Skin of body (tissue), 2 donors: ENCODE measurements around the gene OLFML1. TPM values are rescaled to one million over a fixed set of nuclear protein-coding genes. Genes with fewer than 3 reads are reported as not detected.

ENCODE experiments used
- DNase-seq: peaks from one replicate; lab custom pipeline; 2025; lab: John Stamatoyannopoulos, UW
- total RNA-seq: library from RNA; depleted of rRNA; stranded (reverse); fragments of >200 nt; gene quantifications from one replicate; pipeline ENCODE4 v1.2.3, GENCODE V29; 2014

Gene OLFML1
- total RNA-seq, 1 donor from 2014 or later: 25.5 TPM

GRCh38 chr11:7532405-7533145 is 47.3 kb downstream of the OLFML1 start:
- DNase-seq: peak; percentile 24

DNA sequence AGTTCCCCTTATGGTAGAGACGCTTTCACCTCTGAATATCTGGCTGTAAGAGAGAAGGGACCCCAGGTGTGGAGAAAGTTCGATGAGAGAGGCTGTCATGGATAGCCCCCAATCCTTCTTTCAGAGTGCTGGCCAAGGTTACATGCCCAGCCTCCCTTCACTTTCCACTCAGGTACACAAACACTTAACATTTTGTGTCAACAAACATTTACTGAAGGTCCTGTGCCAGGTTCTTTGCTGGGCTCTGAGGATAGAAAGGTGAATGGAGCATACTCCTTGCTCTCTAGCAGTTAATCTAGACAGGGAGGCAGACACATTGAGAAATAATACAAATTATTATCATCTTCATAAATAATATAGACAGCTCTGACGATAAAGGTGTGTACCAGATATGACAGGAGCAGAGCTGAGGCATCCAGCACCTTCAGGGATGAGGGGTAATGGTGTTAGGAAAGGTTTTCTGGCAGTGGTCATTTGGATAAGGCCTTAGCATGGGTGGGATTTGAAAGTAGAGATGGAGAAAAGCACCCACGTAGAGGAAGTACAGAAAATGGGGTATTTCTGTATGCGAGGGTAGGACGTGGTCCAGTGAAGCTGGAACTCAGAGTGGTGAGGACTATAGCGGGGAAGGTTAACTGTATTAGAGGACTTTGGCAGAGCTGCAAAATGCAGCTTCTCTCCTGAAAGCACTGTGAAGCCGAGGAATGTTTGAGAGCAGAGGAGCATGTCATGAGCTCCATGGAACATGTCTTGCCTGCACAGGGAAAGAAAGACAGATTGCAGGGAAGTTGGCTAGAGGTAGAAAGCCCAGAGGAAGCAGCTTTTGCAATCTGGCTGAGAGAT is 48.1 kb downstream of the OLFML1 start:
- DNase-seq: no peak

DNA sequence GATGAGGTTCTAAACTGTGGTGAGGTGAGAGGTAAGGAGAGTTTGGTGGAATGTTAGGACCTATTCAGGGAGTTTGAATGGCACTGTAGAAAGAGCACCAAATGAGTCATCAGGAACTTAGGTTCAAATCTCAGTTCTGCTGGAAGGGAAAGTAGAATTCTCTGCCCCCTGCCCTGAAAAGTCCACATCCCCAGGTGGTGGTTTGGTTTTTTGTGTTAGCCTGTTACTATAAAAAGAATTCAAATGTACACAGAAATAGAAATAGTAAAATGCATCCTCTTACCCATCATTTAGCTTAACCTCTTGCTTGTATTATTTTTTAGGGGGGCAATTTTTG is 48.7 kb downstream of the OLFML1 start:
- no peak for DNase-seq

DNA sequence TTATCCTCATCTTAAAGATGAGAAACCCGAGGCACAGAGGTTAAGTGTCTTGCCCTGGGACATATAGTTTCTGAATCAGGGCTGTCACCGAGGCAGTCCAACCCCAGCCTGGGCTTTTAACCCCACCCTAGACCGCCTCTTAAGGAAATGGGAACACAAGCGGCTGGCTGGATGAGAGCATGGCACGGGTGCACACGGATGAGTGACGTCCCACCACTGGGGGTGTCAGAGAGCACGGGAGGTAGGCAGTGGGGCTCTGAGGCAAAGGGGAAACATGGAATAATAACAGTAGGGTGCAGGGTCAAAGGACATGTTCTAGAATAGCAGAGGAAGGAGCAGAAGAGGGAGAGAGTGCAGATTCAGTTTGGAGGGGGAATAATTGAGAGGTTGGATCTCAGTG is 50.8 kb downstream of the OLFML1 start:
- no peak for DNase-seq

DNA sequence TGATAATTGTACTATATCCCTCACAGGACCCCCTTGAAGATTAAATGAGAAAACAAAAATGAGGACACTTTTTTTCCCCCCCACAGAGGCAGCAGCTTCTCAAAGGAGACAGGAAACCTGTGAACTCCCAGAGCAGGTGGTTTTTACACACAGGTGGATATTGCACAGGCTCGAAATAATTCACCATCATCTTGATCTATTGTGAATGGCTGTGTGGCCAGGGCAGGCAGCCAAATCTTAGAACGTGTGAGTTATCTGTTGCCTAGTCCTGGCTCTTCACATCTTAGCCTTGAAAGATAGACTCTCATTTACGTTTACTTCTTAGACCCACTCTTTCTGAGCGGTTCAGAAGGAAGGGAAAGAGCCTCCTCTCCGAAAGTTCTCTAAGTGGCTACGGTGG is 52.0 kb downstream of the OLFML1 start:
- DNase-seq: no peak

- no peak for DNase-seq
Observed at GRCh38 chr11:7538031-7538430, 52.7 kb downstream of the OLFML1 start.

DNA sequence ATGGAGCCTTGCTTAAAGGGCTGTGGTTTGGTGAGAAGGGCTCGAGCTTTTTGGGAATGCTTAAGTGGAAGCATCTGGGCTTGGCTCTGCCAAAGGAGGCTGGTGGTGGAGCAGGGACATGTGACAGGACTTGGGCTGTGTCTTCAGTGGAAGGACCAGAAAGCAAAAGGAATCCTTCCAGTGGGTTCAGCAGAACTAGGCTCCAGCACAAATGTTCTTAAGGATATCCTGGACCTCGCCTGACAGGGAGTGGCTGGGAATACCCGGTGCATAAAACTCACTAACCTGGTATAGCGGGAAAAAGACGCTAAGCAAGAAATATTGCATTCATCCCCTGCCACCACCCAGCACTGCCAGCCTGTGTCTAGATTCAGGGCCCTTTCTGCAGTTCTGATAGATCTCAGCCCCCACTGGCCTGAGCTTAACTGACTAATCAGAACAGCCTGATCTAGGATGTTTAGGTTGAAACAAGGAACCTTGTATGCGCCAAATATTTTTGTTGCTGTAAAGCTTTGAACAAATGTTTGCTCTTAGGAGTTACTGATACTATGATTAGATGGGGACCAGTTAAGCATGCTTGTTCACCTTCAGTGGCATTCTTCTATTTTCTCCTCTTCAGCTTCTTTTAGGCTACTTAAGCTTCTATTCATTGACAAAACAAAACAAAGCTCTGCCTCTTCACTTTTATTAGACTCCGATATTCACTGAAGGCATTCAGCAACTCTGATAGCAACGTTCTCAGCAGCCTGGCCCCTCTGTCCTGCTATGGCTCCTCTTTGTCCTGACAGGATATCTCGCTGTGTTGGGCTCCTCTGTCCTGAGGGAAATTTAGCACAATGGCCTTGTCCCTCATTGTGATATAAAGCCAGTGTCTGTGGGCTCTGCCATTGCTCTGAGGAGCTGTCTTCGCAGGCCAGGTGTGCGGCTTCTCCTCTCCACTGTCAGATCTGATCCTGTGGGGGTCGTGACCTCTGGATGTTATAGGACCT is 53.5 kb downstream of the OLFML1 start:
- DNase-seq: no peak

DNA sequence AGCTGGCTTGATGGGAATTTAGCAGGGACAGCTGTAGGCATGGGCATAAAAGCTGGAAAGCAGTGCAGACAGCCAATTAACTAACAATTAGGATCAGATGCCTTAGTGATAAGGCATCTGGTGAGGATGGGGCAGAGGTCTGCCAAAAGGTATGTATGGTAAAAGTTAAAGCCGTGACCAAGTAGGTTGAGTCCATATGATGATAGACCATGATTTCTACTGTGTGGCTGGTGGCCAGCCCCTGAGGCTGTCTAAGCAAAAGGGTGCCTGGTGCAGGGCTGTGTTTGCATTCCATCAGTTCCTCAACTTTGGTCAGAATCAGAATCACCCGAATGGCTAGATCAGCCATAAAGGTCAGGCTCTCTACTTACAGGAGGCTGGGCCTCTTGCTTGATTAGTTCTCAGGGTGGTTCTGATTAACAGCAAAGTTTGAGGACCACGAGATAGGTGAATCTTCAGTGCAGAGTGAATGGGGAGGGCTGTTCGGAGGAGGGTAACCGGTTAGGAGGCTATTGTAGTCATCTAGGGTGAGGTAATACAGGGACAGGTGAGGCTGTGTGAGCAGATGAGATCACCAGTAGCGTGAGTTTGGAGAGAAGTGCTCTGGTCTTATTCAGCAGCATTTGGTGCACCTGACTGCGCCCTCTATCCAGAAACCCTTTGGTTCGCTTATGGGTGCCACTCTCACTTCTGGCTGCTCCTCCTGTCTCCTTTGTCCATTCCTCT is 55.7 kb downstream of the OLFML1 start:
- no peak for DNase-seq

DNA sequence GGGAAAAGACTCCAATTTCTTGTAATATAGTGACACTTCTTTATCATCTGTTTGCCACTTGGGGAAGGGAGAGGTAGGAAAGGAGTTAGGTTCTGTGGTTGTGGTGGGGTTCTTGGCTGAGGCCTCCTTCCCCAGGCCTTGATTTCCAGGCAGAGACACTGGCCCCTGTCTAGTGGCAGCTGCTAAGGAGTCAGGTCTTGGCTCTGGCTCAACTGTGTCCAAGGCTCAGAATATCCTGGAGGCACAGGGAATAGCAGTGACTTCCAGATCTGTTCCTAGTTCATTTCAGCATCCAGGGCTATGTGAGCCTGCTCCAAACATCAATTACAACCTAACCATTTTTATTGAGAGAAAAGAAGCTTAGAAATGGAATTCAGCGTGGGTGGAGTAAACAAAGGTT is 58.0 kb downstream of the OLFML1 start:
- no peak for DNase-seq

- no peak for DNase-seq
Observed at GRCh38 chr11:7544021-7544420, 58.7 kb downstream of the OLFML1 start.

DNA sequence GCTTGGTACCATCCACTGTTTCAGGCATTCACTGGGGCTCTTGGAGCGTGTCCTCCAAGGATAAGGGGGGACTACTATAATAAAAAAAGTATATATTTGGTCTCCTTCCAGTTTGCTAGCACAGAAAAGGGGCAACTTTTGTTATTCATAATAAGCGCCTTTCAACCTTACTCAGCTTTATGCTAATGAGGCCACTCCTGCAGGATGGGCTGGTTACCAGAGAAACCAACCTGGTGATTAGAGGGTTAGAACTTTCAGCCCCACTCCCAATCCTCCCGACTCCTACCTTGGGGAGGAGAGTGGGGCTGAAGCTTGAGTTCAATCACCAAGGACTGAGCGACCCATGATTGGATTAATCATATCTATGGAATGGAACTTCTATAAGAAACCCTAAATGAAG is 60.3 kb downstream of the OLFML1 start:
- no peak for DNase-seq

DNA sequence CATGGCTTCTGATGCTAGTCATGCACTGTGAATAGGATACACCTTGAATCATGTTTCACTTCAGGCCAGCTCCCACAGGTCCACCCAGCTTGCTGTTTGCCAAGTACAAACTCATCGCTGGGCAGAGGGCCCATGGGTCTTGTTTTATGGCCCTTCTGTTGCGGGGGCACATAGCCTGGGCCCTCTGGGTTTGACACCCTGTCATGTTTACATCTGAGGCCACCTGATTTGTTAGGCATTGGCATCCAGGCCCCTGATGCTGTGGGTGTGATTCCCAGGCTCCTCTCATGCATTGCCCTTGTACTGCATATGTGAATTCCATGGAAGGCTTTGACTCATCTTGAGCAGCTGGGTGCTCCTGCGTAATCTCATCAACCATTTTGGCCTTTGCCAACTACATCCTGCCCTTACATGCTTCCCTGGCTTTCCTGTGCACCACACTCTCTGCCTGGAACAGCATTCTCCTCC is 61.1 kb downstream of the OLFML1 start:
- DNase-seq: no peak

DNA sequence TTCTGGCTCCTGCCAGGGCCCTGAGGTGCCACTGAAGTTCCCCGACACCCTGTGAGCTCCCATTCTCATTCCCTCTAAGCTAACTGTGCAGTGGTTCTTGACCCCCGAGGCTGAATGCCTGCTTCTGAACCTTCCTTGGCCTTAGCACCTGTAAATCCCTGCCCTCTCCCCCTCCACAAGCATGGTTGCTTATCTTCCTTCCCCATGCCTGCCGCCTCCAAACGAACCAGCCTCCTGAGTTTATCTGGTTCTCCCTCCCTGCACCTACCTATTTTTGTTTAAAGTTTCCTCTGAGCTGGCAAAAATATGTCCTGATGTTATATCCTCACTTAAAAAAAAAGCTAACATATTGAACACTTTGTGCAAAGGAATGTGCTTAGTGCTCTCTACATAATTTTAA is 62.4 kb downstream of the OLFML1 start:
- no peak for DNase-seq

DNA sequence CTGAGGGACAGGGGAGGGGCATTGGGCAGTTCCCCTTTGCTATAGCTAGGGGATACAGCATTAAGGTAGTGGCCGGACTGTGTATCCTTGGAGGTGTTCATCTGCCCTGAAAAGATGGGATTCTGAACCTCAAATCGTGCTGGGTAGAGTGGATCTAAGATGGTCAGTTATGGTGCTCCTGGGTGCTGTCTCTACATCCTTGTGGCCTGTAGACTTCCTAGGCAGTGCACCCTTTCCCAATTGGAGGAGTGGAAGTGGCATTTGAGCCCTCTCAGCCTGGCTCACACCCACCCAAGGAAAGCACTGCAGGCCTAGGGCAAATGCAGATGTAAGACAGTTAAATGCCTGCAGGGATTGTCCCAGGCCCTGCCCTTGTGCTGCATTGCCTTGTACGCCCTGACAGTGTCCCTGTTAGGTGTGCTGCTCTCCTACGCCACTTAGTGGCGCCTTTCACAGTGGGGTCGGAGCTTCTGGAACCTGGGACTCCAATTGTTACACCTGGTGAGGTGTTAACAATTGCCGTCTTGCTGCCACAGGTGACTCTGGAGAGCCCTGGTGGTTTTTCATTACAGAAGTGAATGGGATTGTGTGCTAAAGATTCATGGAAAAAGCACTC is 63.5 kb downstream of the OLFML1 start:
- DNase-seq: no peak

- no peak for DNase-seq
Observed at GRCh38 chr11:7549681-7550080, 64.4 kb downstream of the OLFML1 start.

GRCh38 chr11:7551571-7551970 is 66.3 kb downstream of the OLFML1 start:
- DNase-seq: no peak

DNA sequence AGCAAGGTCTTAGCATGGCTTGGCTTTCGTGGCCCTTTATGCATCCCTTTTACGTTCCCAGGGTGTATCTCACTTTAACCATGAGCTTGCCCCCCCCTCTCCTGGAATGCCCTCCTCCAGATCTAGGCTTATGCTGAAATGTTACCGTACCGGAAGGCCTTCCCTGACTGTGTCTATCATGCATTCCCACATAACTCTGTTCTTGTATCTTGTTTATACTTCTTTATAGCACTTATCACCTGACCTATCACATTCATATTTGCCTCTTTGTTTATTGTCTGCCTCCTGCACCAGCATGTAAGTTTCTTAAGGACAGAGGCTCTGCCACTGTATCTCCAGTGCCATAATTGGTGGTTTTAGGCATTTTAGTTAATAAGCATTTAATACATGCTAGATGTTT is 67.4 kb downstream of the OLFML1 start:
- no peak for DNase-seq

- no peak for DNase-seq
Observed at GRCh38 chr11:7555052-7555699, 69.9 kb downstream of the OLFML1 start.

- no peak for DNase-seq
Observed at GRCh38 chr11:7558046-7558445, 72.7 kb downstream of the OLFML1 start.
